GM18526 (cell line): ENCODE results near the gene NRG2.

ENCODE experiments used
- POLR2A ChIP-seq: IDR thresholded peaks from 3 replicates; pipeline ENCODE4 v1.6.1; 2011; ENCODE audit not compliant: insufficient read length; ENCODE audit errors: extremely low read depth

Gene NRG2

DNA sequence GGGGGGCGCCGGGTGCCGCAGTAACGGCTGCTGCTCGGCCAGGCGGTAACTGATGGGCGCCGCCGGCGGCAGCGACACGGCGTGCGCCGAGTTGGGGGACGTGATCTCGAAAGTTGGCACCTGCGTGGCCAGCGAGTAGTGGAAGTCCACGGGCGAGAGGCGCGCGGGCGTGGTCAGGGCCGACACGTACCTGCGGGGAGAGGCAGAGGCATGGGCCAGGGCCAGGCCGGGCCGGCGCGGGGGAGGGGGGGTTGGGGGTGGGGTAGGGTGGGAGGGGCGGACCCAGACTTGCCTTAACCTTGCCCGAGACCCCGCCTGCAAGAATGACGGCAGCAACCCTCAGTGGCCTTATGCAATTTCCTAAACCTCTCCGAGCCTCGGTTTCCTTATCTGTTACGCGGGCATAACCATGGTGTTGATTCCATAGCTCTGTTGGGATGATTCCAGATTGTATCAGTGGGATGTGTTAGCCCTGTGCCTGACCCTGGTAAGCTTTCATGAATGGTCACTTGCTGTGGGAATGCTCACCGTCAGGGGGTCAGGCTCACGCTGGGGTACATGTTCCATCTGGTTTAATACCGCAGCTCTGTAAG is 194.5 kb downstream of the NRG2 start:
- no peak for TF ChIP-seq POLR2A

DNA sequence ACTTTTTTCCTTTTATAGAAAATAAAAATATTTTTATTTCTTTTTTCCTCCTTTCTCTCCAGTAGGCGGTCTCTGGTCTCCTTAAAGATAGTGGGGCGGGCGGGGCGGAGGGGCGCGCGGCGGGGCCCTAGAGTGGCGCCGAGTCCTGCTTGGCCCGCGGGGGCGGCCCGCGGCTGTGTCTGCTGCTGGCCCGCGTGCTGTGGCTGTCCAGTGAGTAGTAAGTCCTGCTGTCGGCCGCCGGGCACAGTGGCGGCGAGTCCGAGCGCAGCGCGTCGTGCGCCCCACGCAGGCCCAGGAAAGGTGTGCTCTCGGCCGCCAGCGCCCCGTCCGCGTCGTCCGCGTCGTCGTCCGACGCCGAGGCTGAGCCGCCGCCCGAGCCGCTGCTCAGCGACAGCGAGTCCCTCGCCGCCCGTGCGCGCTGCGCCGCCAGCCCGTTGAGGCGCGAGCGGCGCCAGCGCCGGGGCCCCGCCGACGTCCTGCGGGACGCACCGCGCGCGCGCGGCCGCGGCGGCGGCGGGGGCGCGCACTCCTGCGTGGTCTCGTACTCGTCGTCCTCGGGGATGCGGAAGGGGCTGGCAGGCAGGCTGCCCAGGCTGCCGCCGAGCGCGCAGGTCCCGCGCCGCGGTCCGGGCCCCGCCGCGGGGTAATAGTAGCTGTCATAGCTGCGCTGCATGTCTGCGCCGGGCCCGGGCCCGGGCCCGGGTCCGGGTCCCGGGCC is 195.2 kb downstream of the NRG2 start:
- peak; percentile 42 for TF ChIP-seq POLR2A

- TF ChIP-seq POLR2A = no peak
These were observed 196.0 kb downstream of the NRG2 start for GRCh38 chr5:139847091-139847490.

DNA sequence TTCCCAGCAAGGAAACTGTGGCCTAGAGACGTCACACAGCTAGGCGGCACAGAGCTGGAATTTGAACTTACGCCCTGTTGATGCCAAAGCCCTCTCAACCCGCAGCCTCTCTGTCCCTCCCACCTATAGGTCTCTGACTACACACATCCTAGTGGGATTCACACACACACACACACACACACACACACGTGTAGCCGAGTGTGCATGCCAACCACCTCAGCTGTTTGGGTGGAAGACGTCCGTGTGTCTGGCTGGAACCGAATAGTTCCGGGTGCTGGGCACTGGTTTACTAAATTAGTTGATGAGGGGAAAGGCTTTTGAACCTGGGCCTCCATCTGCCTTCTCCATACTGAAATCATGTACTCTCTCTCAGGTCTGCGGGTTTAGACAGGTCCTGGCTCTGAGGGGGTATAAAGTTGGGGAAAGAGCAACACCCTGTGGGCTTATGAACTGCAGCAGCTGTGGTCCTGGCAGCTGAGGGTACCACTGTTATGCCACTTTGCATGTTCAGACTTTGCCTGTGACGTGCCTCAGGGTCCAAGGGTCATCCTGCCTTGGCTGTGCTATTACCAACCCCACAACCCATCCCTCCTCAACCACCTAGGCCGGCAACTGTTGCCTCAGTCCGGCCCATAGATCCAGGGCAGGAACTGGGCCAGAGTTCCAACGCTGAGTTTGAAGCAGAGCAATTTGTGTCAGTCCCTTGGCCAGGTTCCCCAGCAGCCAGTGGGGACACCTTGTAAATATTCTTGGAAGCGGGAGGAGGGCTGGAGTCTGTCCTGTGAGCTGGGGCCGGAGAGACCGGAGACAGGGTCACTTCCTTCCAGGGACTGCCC is 197.0 kb downstream of the NRG2 start:
- TF ChIP-seq POLR2A = no peak

DNA sequence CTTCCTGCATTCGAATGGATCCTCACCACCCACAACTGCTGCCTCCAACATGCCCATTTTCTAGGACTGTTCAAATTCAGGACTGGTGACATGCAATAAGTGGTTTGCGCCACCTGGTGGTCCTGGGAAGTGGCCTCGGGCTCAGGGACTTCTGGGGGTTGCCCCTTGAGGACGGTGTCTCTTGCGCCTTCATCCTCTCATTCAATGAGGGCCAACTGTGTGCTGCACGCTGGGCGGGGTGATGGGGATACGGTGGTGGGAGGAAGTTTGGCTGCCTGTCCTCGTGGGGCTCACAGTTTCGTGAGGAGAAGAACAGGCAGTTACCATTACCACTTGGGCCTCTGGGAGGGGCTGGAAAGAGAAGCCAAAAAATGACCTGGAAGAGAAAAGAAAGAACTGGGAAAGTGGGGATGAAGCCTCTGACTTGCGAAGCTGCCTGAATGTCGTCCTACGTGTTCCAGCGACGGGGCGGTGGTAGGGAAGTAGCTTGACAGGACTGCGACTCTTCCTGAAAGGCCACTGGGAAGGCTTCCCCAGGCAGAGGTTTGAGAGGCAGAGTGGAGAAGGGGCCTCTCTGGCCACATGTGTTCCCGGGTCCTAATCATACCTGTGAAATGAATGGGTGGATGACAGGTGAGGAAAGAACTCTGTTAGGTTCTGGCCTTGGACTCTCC is 198.5 kb downstream of the NRG2 start:
- no peak for TF ChIP-seq POLR2A

GRCh38 chr5:139843991-139844390 is 199.1 kb downstream of the NRG2 start:
- no peak for TF ChIP-seq POLR2A

DNA sequence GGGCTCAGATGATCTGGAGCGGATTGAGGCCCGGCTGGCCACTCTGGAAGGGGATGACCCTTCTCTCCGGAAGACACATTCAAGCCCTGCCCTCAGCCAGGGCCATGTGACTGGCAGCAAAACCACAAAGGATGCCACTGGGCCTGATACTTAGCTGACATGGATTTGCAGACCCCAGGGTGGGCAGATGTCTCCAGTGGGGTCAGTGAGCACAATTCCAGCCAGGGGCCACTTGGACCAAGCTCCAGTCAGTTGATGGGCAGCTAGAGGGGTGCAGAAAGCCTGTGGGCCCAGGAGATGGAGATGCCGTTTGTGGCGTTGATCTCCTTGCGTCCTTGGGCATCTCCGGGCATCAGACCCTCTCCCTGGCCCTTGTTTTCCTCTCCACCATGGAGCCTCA is 200.8 kb downstream of the NRG2 start:
- TF ChIP-seq POLR2A = no peak

DNA sequence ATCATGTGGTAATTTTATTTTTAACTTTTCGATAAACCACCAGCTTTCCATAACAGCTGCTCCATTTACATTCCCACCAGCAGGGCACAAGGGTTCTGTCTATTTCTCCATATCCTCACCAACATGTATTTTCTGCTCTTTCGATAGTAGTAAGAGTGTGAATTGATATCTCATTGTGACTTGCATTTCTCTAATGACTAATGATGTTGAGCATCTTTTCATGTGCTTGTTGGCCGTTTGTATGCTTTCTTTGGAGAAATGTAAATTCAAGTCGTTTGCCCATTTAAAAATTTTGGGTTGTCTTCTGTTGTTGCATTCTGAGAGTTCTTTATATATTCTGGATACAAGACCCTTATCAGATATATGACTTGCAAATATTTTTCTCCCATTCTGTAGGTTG is 201.6 kb downstream of the NRG2 start:
- TF ChIP-seq POLR2A = no peak

GRCh38 chr5:139839918-139840317 is 203.2 kb downstream of the NRG2 start:
- TF ChIP-seq POLR2A = no peak

GRCh38 chr5:139839232-139839815 is 203.8 kb downstream of the NRG2 start:
- no peak for TF ChIP-seq POLR2A

DNA sequence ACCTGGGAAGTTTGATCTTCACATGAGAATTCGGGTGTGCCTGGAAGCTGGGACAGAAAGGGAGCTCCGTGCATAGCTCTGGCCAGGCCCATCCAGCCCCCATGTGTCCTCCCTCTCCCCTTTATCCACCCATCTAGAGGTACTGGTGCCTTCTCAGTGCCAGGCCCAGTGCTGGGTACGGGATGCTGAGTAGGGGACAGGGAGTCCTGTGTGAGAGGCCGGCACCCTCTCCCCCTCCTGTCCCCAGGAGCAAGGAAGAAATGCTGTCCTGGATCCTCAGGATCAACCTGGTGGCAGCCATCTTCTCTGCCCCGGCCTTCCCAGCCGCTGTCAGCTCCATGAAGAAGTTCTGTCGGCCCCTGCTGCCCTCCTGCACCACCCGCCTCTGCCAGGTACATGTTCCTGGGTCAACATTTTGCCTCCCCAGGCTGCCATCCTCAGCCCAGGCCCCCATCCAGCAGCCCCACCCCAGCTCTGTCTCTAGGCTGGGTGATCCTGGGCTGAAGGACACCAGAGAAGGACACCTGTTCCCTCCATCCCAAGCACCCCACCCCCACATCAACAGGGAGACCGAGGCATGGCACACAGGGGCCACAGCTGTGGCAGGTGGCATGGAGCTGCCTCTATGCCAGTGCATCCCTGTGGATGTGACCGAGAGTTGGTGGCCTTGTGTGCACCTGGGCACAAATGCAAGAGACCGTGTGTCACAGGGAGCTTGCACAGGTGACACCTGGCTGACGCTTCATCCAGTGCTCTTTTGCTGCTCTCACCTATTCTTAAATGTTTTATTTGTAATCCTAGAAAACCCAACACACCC is 204.5 kb downstream of the NRG2 start:
- no peak for TF ChIP-seq POLR2A

GRCh38 chr5:139837711-139838380 is 205.3 kb downstream of the NRG2 start:
- no peak for TF ChIP-seq POLR2A

GRCh38 chr5:139836469-139837208 is 206.5 kb downstream of the NRG2 start:
- TF ChIP-seq POLR2A = no peak
